ENCODE measurements around the gene ADO.

- no peak for TF ChIP-seq CTCF (IDR thresholded peaks at IDR 0.05; ENCODE audit: insufficient read depth, low read depth, low read length)
- TF ChIP-seq EZH2 (IDR thresholded peaks at IDR 0.05; ENCODE audit: insufficient read depth, low read length), result no peak
Observed at GRCh38 chr10:62790571-62790970, 13.9 kb upstream of the ADO start.

Data from astrocyte (in vitro differentiated cells and primary cell).